Brain microvascular endothelial cell (primary cell): ENCODE data around the gene COL6A6.

Source experiments
- DNase-seq: peaks from one replicate; pipeline ENCODE4 v3.0.0-alpha.2; 2020
- H3K27ac ChIP-seq: fragments of 250-450 bp; sonication (Bioruptor Pico); 2 replicates; pipeline ENCODE4 v1.5.1; 2020; ENCODE audit warnings: mild to moderate bottlenecking, moderate library complexity
- H3K27me3 ChIP-seq: fragments of 250-450 bp; sonication (Bioruptor Pico); replicated peaks from 2 replicates; pipeline ENCODE4 v1.5.1; 2020; ENCODE audit warnings: mild to moderate bottlenecking
- H3K36me3 ChIP-seq: fragments of 250-450 bp; sonication (Bioruptor Pico); replicated peaks from 2 replicates; pipeline ENCODE4 v1.5.1; 2020; ENCODE audit warnings: mild to moderate bottlenecking
- H3K4me3 ChIP-seq: 2 replicates; pipeline ENCODE4 v1.5.1; 2011; ENCODE audit warnings: low read depth, mild to moderate bottlenecking, control low read depth, low read length, moderate library complexity
- in situ Hi-C: cut with HindIII; loops from 2 replicates; pipeline ENCODE4 v1.10.0; 2017; ENCODE audit warnings: low sequenced_read_pairs, low pct_ligation_motif_present
- TF ChIP-seq, protein P1 (sequence below): IDR thresholded peaks from 2 replicates; pipeline ENCODE4 v1.5.1; 2011; ENCODE audit warnings: low read depth, mild to moderate bottlenecking, moderate library complexity, low read length, control low read depth, inconsistent platforms; ENCODE audit errors: missing control alignments

COL6A6 gene

DNA sequence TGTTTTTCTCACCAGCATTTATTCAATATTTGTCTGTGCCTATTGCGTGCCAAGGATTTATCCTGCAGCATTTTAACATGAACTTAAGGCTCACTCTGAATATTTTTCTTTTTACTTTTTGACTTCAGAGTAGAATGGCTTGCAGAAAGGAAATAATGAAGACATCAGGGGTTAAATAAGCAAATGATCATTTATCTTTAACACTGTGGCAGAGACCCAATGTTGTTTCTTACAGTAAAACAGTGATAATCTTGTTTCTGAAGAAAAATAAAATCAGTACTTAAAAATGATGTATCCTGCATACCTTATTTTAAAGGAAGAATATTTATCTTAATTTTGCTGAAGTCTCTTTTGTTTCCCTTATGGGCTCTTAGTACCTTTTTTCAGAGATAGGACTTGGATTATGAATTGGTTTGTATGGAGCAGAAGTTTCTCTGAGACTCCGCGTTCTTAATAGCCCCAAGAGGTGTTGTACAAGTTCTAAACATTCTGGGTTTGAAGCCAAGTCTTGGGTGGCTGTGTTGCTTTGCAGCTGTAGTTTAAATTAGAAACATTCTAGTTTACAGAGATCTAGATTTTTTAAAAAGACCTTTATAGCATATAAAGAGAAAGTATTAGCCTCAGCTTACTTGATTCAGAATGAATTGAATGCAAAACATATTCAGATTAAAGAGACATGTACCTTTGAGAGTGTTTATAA, 40.5 kb downstream of the COL6A6 start:
- in situ Hi-C loops, result no loop called here
- DNase-seq, result no peak
- TF ChIP-seq, protein P1, sequence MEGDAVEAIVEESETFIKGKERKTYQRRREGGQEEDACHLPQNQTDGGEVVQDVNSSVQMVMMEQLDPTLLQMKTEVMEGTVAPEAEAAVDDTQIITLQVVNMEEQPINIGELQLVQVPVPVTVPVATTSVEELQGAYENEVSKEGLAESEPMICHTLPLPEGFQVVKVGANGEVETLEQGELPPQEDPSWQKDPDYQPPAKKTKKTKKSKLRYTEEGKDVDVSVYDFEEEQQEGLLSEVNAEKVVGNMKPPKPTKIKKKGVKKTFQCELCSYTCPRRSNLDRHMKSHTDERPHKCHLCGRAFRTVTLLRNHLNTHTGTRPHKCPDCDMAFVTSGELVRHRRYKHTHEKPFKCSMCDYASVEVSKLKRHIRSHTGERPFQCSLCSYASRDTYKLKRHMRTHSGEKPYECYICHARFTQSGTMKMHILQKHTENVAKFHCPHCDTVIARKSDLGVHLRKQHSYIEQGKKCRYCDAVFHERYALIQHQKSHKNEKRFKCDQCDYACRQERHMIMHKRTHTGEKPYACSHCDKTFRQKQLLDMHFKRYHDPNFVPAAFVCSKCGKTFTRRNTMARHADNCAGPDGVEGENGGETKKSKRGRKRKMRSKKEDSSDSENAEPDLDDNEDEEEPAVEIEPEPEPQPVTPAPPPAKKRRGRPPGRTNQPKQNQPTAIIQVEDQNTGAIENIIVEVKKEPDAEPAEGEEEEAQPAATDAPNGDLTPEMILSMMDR, result no peak
- Histone ChIP-seq H3K27ac (no peak overlapping the region), H3K36me3 (no peaks in the 10 kb centered on the region), H3K4me3 (no peak overlapping the region), H3K27me3 (no peaks in the 10 kb centered on the region)

DNA sequence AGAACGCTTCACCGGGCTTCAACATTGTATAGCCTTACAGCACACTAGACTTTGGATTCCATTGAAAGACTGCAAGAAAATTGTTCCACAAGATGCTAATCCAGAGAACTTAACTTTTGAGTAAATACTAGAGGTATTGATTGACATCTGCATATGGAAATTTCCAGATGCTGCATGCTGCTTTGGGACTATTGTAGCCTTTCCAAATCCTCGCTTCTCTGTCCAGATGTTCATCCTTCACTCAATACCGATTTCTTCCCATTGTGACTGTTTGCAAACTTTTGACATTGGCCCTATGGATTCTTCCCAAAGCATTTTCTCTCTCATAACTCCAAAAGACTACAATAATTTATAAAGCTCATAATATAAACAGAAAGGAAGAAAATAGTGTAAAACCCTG, 41.4 kb downstream of the COL6A6 start:
- no peak overlapping the region for H3K27ac ChIP-seq
- TF ChIP-seq, protein P1, result no peak
- no peaks in the 10 kb centered on the region for H3K27me3 ChIP-seq
- DNase-seq, result no peak
- H3K4me3 ChIP-seq, result no peak overlapping the region
- in situ Hi-C loops, result no loop called here
- H3K36me3 ChIP-seq, result no peaks in the 10 kb centered on the region

DNA sequence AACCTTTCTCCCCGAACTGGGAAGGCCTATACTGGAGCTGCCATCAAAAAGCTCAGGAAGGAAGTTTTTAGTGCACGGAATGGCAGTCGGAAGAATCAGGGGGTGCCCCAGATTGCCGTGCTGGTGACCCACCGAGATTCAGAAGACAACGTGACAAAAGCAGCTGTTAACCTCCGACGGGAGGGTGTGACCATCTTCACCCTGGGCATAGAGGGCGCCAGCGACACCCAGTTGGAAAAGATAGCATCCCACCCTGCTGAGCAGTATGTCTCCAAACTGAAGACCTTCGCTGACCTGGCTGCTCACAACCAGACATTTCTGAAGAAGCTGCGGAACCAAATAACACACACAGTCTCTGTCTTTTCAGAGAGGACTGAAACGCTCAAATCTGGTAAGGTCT, 48.2 kb downstream of the COL6A6 start:
- H3K4me3 ChIP-seq, result no peak overlapping the region
- no peaks in the 10 kb centered on the region for H3K36me3 ChIP-seq
- TF ChIP-seq, protein P1, result no peak
- no peak overlapping the region for H3K27ac ChIP-seq
- in situ Hi-C loops, result no loop called here
- no peaks in the 10 kb centered on the region for H3K27me3 ChIP-seq
- DNase-seq, result no peak
